ENCODE data around the gene SLX1B.
"Not testable (repeated sequence)": the region's sequence is repeated elsewhere in the genome, so short reads cannot be mapped to it uniquely, and the experiment has no call there.

SLX1B gene

DNA sequence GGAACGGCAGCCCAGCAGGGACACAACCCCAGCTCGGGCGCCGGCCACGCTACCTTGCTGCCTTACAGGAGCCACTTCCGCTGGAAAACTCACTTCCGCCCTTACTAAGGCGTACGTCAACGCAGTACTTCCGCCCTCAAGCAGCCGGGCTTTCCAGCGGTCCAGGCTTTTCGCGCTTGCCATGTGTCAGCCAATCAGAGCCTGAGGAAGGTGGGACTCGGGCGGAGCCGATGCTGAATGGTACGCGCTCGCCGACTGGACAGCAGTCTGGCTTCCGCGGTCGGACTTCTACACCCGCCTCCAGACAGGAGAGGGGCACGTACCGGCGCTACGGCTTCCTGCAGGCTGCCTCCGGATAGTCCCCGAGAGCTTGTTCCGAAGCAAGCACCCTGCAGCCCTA is at the start of gene SLX1B, which contains the start of gene BOLA2:
Gene SLX1B (plus strand): TSS at position 265 of the 400 bp plus-strand sequence.
Gene BOLA2 (minus strand): TSS at position 83 of the 400 bp plus-strand sequence. CDS start 98 bp downstream, outside the sequence.
- not testable (repeated sequence) for DNase-seq

- peak in 8 of 56 donors; percentile 0 to 30 (median 4) for DNase-seq
Measured at GRCh38 chr16:29405249-29405648, 49.1 kb upstream of the SLX1B start.

- not testable (repeated sequence) for DNase-seq
Measured at GRCh38 chr16:29423587-29423986, 30.7 kb upstream of the SLX1B start.

- DNase-seq = not testable (repeated sequence)
Measured at GRCh38 chr16:29425390-29425789, 28.9 kb upstream of the SLX1B start.

DNA sequence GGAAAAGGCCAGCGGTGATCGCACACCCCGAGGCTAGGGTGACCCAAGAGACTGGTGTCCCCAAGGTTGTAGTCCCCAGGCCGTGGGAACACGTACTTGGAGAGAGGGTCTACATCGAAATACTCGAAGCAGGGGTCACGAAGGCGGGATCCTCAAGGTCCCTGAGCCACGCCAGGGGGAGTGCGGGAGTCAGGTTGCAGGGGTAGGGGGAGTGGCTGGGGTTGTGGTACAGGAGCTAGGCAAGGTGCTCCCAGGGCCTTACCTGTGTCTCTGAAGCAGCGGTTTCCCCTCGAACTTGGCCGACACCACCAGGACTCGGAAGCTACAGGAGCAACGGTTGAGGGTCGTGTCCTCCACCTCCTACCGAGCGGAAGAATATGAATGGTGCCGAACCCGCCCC is 579 bp upstream of the SLX1B start:
- DNase-seq = not testable (repeated sequence)

- not testable (repeated sequence) for DNase-seq
Measured at GRCh38 chr16:29454828-29455227, 495 bp downstream of the SLX1B start.

- not testable (repeated sequence) for DNase-seq
Measured at GRCh38 chr16:29457660-29458059, 3.3 kb downstream of the SLX1B start.

- not testable (repeated sequence) for DNase-seq
Measured at GRCh38 chr16:29459706-29460646, 5.6 kb downstream of the SLX1B start, which contains the start of gene SULT1A4. Gene SULT1A4 (plus strand): TSS chr16:29459913. CDS start chr16:29461386, 1,473 bp downstream.

DNA sequence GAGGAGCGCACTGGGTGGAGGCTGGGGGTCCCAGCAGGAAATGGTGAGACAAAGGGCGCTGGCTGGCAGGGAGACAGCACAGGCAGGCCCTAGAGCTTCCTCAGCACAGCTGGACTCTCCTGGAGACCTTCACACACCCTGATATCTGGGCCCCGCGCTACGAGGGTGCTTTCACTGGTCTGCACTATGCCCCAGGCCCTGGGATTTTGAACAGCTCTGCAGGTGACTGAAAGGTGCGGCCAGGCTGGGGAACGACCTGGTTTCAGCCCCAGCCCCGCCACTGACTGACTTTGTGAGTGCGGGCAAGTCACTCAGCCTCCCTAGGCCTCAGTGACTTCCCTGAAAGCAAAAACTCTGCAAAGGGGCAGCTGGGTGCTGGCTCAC is 6.3 kb downstream of the SLX1B start:
- DNase-seq = not testable (repeated sequence)

GRCh38 chr16:29465985-29466824 is 11.9 kb downstream of the SLX1B start:
- not testable (repeated sequence) for DNase-seq

DNA sequence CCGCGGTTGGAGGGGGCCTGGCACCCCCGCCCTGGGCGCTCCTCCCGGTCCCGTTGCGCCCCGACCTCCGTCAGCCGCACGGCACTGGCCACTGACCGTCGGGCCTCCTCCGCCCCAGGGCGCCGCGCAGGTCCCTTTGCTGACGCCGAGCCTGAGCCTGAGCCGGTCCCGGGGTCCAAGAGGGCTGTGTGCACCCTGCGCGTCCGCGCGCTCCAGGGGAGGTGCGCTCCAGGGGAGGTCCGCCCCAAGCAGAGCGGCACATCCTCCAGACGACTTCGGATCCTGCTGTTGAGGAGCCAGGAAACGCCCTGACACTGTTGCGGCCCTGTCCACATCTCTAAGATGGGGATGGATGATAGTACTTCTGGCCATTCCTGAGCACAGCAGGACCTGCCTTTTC is 12.6 kb downstream of the SLX1B start:
- not testable (repeated sequence) for DNase-seq

DNA sequence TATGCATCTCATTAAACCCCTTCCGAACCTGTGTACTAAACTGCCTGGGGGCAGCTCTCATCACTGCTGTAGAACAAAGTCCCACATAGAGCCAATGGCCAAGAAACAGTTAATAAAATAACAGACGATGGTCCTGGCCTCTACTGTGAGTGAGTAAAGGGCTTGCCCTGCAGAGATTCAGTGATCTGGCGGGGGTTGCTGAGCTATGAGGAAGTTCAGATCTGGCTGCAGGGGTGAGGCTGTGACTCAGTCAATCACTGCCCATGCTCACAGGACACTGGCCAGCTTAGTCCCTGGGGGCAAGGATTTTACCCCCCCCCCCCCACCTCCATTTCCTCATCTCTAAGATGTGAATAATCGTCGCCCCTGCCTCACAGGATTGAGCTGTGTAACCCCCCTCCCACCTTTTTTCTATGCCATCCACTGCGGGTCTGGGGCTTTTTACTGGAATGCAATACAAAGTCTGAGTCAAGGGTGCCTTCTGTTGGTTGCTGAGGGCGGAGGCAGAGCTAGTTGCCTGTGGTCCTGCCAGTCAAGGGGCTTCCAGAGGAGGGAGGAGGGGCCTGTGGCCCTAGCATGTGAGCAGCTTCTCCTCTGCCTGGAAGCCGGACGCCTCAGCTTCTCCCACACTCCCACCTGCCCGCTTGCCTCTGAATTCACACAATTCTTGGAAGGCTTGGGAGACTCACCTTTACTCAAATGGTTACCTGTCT is 13.5 kb downstream of the SLX1B start:
- DNase-seq = not testable (repeated sequence)

GRCh38 chr16:29469660-29470059 is 15.3 kb downstream of the SLX1B start:
- not testable (repeated sequence) for DNase-seq

GRCh38 chr16:29472065-29472464 is 17.7 kb downstream of the SLX1B start:
- not testable (repeated sequence) for DNase-seq

- DNase-seq = not testable (repeated sequence)
Measured at GRCh38 chr16:29482276-29482675, 27.9 kb downstream of the SLX1B start.

GRCh38 chr16:29506308-29506707 is 52.0 kb downstream of the SLX1B start, which contains the start of gene NPIPB12:
Gene NPIPB12 (minus strand): TSS chr16:29506408.
- not testable (repeated sequence) for DNase-seq
